HepG2 (cell line): Measurements from ENCODE around the gene AP4E1. TPM values are rescaled to one million over a fixed set of nuclear protein-coding genes. Genes with fewer than 3 reads are reported as not detected.

Experiments
- ATAC-seq: fragments of 200-7000 bp; cut with Tn5 transposase; 3 replicates; pipeline ENCODE4 v1.9.1; 2020; ENCODE audit warnings: mild to moderate bottlenecking, moderate library complexity
- BruUV-seq: library from RNA; stranded (reverse); fragments of 400-500 nt; replicated peaks from 2 replicates; lab custom pipeline; 2021; lab: Mats Ljungman, UMichigan
- CTCF ChIA-PET: fragments of 300-600 bp; formaldehyde crosslinking; extraction: SDS; loops from one replicate; lab custom pipeline; 2021; ENCODE audit warnings: low total read pairs, inconsistent platforms, low intra/inter-chr PET ratio; lab: Yijun Ruan, JAX
- POLR2A ChIA-PET: fragments of 350-600 bp; sonication (Branson Sonifier 250); formaldehyde crosslinking; loops from one replicate; lab custom pipeline; 2020; ENCODE audit warnings: antibody characterized with exemption, inconsistent platforms; lab: Yijun Ruan, JAX
- DNase-seq: peaks from one replicate; pipeline ENCODE4 v3.0.0-alpha.2; 2015; ENCODE audit warnings: low spot score
- FAIRE-seq: peaks from 3 replicates; lab custom pipeline; 2011; peaks lifted over from hg19 to GRCh38; lab: Jason Lieb, UNC
- H2AFZ ChIP-seq: one replicate; pipeline ENCODE4 v1.6.1; 2011; ENCODE audit warnings: low read length, inconsistent platforms
- H3K27ac ChIP-seq: fragments of 300-600 bp; 3 replicates; pipeline ENCODE4 v1.8.0; 2011; ENCODE audit warnings: mixed run types, mild to moderate bottlenecking, mixed read lengths, low read length, inconsistent platforms; ENCODE audit not compliant: insufficient read depth; ENCODE audit errors: extremely low read length
- H3K27me3 ChIP-seq, 2 experiments: fragments of 200-600 bp in 1 of 2; 2 replicates in 1 of 2; 3 replicates in 1 of 2; pipeline versions ENCODE4 v1.6.0 to v1.8.0; 2011; ENCODE audit warnings: low read length in 2 of 2, mild to moderate bottlenecking in 2 of 2, moderate library complexity in 2 of 2, inconsistent platforms in 1 of 2; ENCODE audit not compliant: insufficient read depth in 2 of 2, control insufficient read depth in 1 of 2
- H3K36me3 ChIP-seq, 2 experiments: fragments of 200-600 bp in 1 of 2; replicated peaks in 1 of 2; 2 replicates in 1 of 2; 3 replicates in 1 of 2; pipeline versions ENCODE4 v1.5.1 to v1.8.0; 2011; ENCODE audit warnings: low read length in 2 of 2, inconsistent platforms in 1 of 2; ENCODE audit not compliant: insufficient read depth in 2 of 2, control insufficient read depth in 1 of 2
- H3K4me1 ChIP-seq: 2 replicates; pipeline ENCODE4 v1.5.1; 2012; ENCODE audit warnings: low read length, inconsistent platforms; ENCODE audit not compliant: insufficient read depth
- H3K4me2 ChIP-seq: 2 replicates; pipeline ENCODE4 v1.6.0; 2011; ENCODE audit warnings: low read depth, low read length, inconsistent platforms
- H3K4me3 ChIP-seq, 3 experiments: fragments of 200-600 bp in 1 of 3; sonication (generic), shearing (Covaris generic) in 1 of 3; replicated peaks in 1 of 3; 2 replicates each; pipeline ENCODE4 v1.5.1; 2011 to 2016; ENCODE audit warnings: low read length in 3 of 3, inconsistent platforms in 2 of 3, low read depth in 2 of 3, mild to moderate bottlenecking in 2 of 3, control low read depth in 1 of 3, mixed read lengths in 1 of 3; ENCODE audit not compliant: insufficient read depth in 1 of 3
- H3K79me2 ChIP-seq: one replicate; pipeline ENCODE4 v1.6.1; 2011; ENCODE audit warnings: low read length, inconsistent platforms; ENCODE audit not compliant: insufficient read depth
- H3K9ac ChIP-seq: 2 replicates; pipeline ENCODE4 v1.6.0; 2011; ENCODE audit warnings: mild to moderate bottlenecking, low read depth, low read length, inconsistent platforms; ENCODE audit not compliant: insufficient read depth
- H3K9me3 ChIP-seq: 2 replicates; pipeline ENCODE4 v1.5.1; 2012; ENCODE audit warnings: mild to moderate bottlenecking, low read length
- H4K20me1 ChIP-seq: 2 replicates; pipeline ENCODE4 v1.6.0; 2011; ENCODE audit warnings: inconsistent platforms, mild to moderate bottlenecking, low read length, moderate library complexity; ENCODE audit not compliant: insufficient read depth
- CTCF ChIP-seq: sonication (generic); formaldehyde crosslinking; IDR thresholded peaks from 2 replicates; pipeline ENCODE4 v1.5.0; 2020; ENCODE audit warnings: mild to moderate bottlenecking, missing genetic modification reagents, moderate library complexity
- DR1 ChIP-seq: sonication (generic); formaldehyde crosslinking; IDR thresholded peaks from 2 replicates; pipeline ENCODE4 v1.8.0; 2021; ENCODE audit warnings: mild to moderate bottlenecking, missing genetic modification reagents, inconsistent platforms
- TEAD3 ChIP-seq: optimal IDR thresholded peaks from 2 replicates; pipeline ENCODE3; 2016; ENCODE audit warnings: borderline replicate concordance
- TP53 ChIP-seq: sonication (generic); formaldehyde crosslinking; conservative IDR thresholded peaks from 2 replicates; pipeline ENCODE4 v1.4.0; 2020; ENCODE audit warnings: missing genetic modification reagents
- ZNF335 ChIP-seq: sonication (generic); formaldehyde crosslinking; IDR thresholded peaks from 2 replicates; pipeline ENCODE4 v1.4.0; 2020; ENCODE audit warnings: missing genetic modification reagents
- ZNF780A ChIP-seq: sonication (generic); formaldehyde crosslinking; IDR thresholded peaks from 2 replicates; pipeline ENCODE4 v1.8.0; 2022; ENCODE audit warnings: mild to moderate bottlenecking, missing genetic modification reagents, moderate library complexity
- WGBS: methylation state at CpG from one replicate; pipeline ENCODE4 v1.1.6; 2017; ENCODE audit warnings: low lambda C conversion rate; 5-methylcytosine and 5-hydroxymethylcytosine counted together
- in situ Hi-C: cut with HindIII; loops from 2 replicates; pipeline ENCODE4 v1.10.0; 2017; ENCODE audit warnings: low pct_unique_long_range_greater_than_20kb; ENCODE audit not compliant: extremely low pct_ligation_motif_present
- intact Hi-C: fragments of 100-400 bp; cut with micrococcal nuclease; formaldehyde crosslinking; loops from one replicate; pipeline ENCODE4 v1.10.0; 2022; ENCODE audit not compliant: unreplicated experiment
- polyA plus RNA-seq, 8 experiments: library from polyadenylated mRNA; depleted of rRNA in 3 of 8; stranded (reverse) in 7 of 8; unstranded in 1 of 8; fragments of >200 nt; fragmentation: Illumina TruSeq in 4 of 8; extraction: Trizol in 4 of 8; gene quantifications; 2 replicates each; pipeline versions ENCODE4 v1.2.1 to v1.2.3, GENCODE V29; 2011 to 2016; ENCODE audit warnings: low read depth in 4 of 8, missing spikeins in 1 of 8, mixed read lengths in 1 of 8; ENCODE audit not compliant: insufficient read depth in 1 of 8
- total RNA-seq, 5 experiments: library from RNA; depleted of rRNA; stranded (reverse); fragments of >200 nt; fragmentation: Illumina TruSeq; extraction: Trizol; gene quantifications; 2 replicates each; pipeline ENCODE4 v1.2.3, GENCODE V29; 2016; ENCODE audit warnings: low read depth in 1 of 5
- TF ChIP-seq, protein P1 (sequence below): sonication (generic); formaldehyde crosslinking; IDR thresholded peaks from 2 replicates; pipeline ENCODE4 v1.4.0; 2020; ENCODE audit warnings: missing genetic modification reagents, borderline replicate concordance
- TF ChIP-seq, protein P2 (sequence below): IDR thresholded peaks from 2 replicates; pipeline ENCODE4 v1.4.0; 2020; ENCODE audit warnings: mild to moderate bottlenecking, missing genetic modification reagents
- TF ChIP-seq, protein P3 (sequence below), 2 experiments: sonication (generic) in 1 of 2; formaldehyde crosslinking in 1 of 2; IDR thresholded peaks; 2 replicates each; pipeline versions ENCODE4 v1.4.0 to v1.6.1; 2018 to 2020; ENCODE audit warnings: missing genetic modification reagents in 2 of 2, borderline replicate concordance in 1 of 2, low read depth in 1 of 2, mild to moderate bottlenecking in 1 of 2, missing biosample characterization in 1 of 2

Gene AP4E1
- total and polyA plus RNA-seq, 2 of the 13 experiments (the other 11 are each of a cell fraction or from before 2014, with no cell fraction given), result 2.2 to 7.8 TPM

DNA sequence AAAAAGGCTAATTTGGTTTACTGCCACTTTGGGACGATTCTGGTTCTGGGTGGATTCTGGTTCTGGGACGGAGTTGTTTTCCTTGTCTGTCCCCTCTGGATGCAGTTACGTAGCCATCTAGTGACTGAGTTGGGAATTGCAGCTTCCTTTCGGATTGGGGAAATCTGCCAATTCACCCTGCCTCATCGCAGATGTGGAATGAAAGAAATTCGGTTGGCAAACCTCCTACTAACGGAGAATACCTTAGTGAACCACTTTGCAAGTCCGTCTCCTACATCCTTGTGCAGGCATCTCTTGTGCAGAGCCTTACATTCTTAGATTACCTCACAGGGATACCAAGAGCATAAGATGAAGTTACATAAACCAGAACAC, 31.5 kb upstream of the AP4E1 start:
- no peaks in the 10 kb centered on the region for H4K20me1 ChIP-seq
- in situ Hi-C loops (loop anchor here (5.0 kb wide), 1 partner anchor 200 kb away; no protein-coding TSS in a partner anchor), intact Hi-C loops (loop anchor here (1.0 to 2.0 kb wide), 2 partner anchors 112 to 202 kb away; partner anchors contain the start of gene SPPL2A)
- ChIA-PET POLR2A (interaction anchor here (0.6 to 1.4 kb wide), 2 partner anchors 19 to 31 kb away, joined by 3 to 4 read pairs; no protein-coding TSS in a partner anchor), CTCF (interaction anchor here (0.8 to 2.2 kb wide), 4 partner anchors 9 to 201 kb away, joined by 3 to 15 read pairs (median 6); partner anchors contain the start of gene AP4E1)
- peaks cover 38% of the 10 kb centered on the region; the same call in 1 of the 2 replicates for H3K4me1 ChIP-seq
- FAIRE-seq, result peak; percentile 80
- peak overlapping the region; percentile 33; the same call in 1 of the 2 replicates for H3K9ac ChIP-seq
- peak overlapping the region; percentile 78 for H3K4me2 ChIP-seq
- H3K4me3 ChIP-seq, result peak overlapping the region; percentile 41 to 64 (median 55)
- H2AFZ ChIP-seq, result peak overlapping the region; percentile 89
- BruUV-seq, result no TSS peak
- peak; percentile 78 for DNase-seq
- H3K27me3 ChIP-seq, result 0 out of 5 replicates have a peak, but pooled peaks cover 0 to 5% of the 10 kb centered on the region in 2 experiments
- H3K36me3 ChIP-seq, result no peaks in the 10 kb centered on the region
- ATAC-seq, result peak; percentile 69
- H3K27ac ChIP-seq, result no peak overlapping the region
- 0% methylated on average over 8 of the region's 8 CpGs for WGBS
- no peaks in the 10 kb centered on the region for H3K79me2 ChIP-seq
- no peaks in the 10 kb centered on the region for H3K9me3 ChIP-seq
- TF ChIP-seq ZNF335 (CRISPR knock-in tag) (no peak), DR1 (no peak), ZNF780A (CRISPR knock-in tag) (no peak), TP53 (CRISPR knock-in tag) (0 out of 2 replicates have a peak, but pooled peaks have one; percentile 21), TEAD3 (CRISPR knock-in tag) (peak; percentile 35), CTCF (CRISPR knock-in tag) (peak; percentile 94)
- TF ChIP-seq, protein P1, sequence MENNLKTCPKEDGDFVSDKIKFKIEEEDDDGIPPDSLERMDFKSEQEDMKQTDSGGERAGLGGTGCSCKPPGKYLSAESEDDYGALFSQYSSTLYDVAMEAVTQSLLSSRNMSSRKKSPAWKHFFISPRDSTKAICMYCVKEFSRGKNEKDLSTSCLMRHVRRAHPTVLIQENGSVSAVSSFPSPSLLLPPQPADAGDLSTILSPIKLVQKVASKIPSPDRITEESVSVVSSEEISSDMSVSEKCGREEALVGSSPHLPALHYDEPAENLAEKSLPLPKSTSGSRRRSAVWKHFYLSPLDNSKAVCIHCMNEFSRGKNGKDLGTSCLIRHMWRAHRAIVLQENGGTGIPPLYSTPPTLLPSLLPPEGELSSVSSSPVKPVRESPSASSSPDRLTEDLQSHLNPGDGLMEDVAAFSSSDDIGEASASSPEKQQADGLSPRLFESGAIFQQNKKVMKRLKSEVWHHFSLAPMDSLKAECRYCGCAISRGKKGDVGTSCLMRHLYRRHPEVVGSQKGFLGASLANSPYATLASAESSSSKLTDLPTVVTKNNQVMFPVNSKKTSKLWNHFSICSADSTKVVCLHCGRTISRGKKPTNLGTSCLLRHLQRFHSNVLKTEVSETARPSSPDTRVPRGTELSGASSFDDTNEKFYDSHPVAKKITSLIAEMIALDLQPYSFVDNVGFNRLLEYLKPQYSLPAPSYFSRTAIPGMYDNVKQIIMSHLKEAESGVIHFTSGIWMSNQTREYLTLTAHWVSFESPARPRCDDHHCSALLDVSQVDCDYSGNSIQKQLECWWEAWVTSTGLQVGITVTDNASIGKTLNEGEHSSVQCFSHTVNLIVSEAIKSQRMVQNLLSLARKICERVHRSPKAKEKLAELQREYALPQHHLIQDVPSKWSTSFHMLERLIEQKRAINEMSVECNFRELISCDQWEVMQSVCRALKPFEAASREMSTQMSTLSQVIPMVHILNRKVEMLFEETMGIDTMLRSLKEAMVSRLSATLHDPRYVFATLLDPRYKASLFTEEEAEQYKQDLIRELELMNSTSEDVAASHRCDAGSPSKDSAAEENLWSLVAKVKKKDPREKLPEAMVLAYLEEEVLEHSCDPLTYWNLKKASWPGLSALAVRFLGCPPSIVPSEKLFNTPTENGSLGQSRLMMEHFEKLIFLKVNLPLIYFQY (CRISPR knock-in tag), result peak; percentile 97
- TF ChIP-seq, protein P2, sequence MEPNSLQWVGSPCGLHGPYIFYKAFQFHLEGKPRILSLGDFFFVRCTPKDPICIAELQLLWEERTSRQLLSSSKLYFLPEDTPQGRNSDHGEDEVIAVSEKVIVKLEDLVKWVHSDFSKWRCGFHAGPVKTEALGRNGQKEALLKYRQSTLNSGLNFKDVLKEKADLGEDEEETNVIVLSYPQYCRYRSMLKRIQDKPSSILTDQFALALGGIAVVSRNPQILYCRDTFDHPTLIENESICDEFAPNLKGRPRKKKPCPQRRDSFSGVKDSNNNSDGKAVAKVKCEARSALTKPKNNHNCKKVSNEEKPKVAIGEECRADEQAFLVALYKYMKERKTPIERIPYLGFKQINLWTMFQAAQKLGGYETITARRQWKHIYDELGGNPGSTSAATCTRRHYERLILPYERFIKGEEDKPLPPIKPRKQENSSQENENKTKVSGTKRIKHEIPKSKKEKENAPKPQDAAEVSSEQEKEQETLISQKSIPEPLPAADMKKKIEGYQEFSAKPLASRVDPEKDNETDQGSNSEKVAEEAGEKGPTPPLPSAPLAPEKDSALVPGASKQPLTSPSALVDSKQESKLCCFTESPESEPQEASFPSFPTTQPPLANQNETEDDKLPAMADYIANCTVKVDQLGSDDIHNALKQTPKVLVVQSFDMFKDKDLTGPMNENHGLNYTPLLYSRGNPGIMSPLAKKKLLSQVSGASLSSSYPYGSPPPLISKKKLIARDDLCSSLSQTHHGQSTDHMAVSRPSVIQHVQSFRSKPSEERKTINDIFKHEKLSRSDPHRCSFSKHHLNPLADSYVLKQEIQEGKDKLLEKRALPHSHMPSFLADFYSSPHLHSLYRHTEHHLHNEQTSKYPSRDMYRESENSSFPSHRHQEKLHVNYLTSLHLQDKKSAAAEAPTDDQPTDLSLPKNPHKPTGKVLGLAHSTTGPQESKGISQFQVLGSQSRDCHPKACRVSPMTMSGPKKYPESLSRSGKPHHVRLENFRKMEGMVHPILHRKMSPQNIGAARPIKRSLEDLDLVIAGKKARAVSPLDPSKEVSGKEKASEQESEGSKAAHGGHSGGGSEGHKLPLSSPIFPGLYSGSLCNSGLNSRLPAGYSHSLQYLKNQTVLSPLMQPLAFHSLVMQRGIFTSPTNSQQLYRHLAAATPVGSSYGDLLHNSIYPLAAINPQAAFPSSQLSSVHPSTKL (CRISPR knock-in tag), result 0 out of 2 replicates have a peak, but pooled peaks have one; percentile 28
- TF ChIP-seq, protein P3, sequence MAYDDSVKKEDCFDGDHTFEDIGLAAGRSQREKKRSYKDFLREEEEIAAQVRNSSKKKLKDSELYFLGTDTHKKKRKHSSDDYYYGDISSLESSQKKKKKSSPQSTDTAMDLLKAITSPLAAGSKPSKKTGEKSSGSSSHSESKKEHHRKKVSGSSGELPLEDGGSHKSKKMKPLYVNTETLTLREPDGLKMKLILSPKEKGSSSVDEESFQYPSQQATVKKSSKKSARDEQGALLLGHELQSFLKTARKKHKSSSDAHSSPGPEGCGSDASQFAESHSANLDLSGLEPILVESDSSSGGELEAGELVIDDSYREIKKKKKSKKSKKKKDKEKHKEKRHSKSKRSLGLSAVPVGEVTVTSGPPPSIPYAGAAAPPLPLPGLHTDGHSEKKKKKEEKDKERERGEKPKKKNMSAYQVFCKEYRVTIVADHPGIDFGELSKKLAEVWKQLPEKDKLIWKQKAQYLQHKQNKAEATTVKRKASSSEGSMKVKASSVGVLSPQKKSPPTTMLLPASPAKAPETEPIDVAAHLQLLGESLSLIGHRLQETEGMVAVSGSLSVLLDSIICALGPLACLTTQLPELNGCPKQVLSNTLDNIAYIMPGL (CRISPR knock-in tag; IDR thresholded peaks at IDR 0.05; ENCODE audit: borderline replicate concordance in 1 of 2, low read depth in 1 of 2), result peak; percentile 30 to 65; a peak in 1 of 4 replicates
